ENCODE results near the gene FAM184A.

DNA sequence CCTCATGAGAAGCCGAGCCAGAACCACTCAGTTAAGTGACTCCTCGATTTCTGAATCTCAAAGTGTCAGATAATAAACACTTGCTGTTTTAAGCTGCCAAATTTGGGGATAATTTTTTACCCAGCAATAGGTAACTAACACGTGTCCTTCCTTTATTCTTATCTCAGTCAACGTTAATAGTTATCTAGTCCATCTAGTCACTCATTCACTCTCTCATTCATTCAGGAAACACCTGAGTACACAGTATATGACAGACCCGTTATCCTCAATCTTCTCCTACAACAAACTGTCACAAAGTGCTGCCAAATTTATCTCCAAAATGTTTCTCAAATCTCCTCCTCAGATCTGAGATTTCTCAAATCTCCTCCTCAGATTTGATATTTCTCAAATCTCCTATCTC, 13.1 kb downstream of the FAM184A start:
- TF ChIP-seq ZNF384 (IDR thresholded peaks at IDR 0.05) = no peak
- TF ChIP-seq TARDBP (IDR thresholded peaks at IDR 0.05) = no peak
- no peak for TF ChIP-seq SP1 (IDR thresholded peaks at IDR 0.05)
- no peak for TF ChIP-seq FOXM1 (IDR thresholded peaks at IDR 0.05; ENCODE audit: borderline replicate concordance)
- TF ChIP-seq BHLHE40 (IDR thresholded peaks at IDR 0.05; ENCODE audit: borderline replicate concordance) = no peak
- TF ChIP-seq, protein P1, sequence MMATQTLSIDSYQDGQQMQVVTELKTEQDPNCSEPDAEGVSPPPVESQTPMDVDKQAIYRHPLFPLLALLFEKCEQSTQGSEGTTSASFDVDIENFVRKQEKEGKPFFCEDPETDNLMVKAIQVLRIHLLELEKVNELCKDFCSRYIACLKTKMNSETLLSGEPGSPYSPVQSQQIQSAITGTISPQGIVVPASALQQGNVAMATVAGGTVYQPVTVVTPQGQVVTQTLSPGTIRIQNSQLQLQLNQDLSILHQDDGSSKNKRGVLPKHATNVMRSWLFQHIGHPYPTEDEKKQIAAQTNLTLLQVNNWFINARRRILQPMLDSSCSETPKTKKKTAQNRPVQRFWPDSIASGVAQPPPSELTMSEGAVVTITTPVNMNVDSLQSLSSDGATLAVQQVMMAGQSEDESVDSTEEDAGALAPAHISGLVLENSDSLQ (IDR thresholded peaks at IDR 0.05) = no peak
- no peak for TF ChIP-seq NFRKB (IDR thresholded peaks at IDR 0.05)
- TF ChIP-seq ELF4 (IDR thresholded peaks at IDR 0.05) = no peak
- TF ChIP-seq FOXK2 (IDR thresholded peaks at IDR 0.05) = no peak

Measured in HEK293T (cell line).